Peyer's patch (tissue), 4 donors: ENCODE results near the gene TCF4. TPM values are rescaled to one million over a fixed set of nuclear protein-coding genes. Genes with fewer than 3 reads are reported as not detected.

Source experiments
- DNase-seq, 3 donors: peaks; one replicate each; pipeline ENCODE4 v3.0.0-alpha.2; 2017 to 2019
- H3K27ac ChIP-seq, 4 donors: fragments of 200-600 bp; sonication (generic); one replicate each; pipeline ENCODE4 v1.5.1; 2016 to 2019
- H3K27me3 ChIP-seq, 2 donors: fragments of 200-600 bp; sonication (generic); one replicate each; pipeline ENCODE4 v1.5.1; 2019
- H3K36me3 ChIP-seq, 3 donors: fragments of 200-600 bp; sonication (generic); one replicate each; pipeline ENCODE4 v1.5.1; 2016 to 2019
- H3K4me1 ChIP-seq, 4 donors: fragments of 200-600 bp; sonication (generic); one replicate each; pipeline ENCODE4 v1.5.1; 2016 to 2019
- H3K4me3 ChIP-seq, 4 donors: fragments of 200-600 bp; sonication (generic); 1 replicate in 3 of 4; 2 replicates in 1 of 4; pipeline ENCODE4 v1.5.1; 2016 to 2019; ENCODE audit warnings: mild to moderate bottlenecking in 1 of 4
- H3K9me3 ChIP-seq, 4 donors: fragments of 200-600 bp; sonication (generic); one replicate each; pipeline ENCODE4 v1.5.1; 2016 to 2019; ENCODE audit warnings: mild to moderate bottlenecking in 1 of 4
- POLR2A ChIP-seq, 2 donors: fragments of 450-650 bp; IDR thresholded peaks; one replicate each; pipeline ENCODE4 v1.5.1; 2017; ENCODE audit warnings: antibody characterized with exemption in 2 of 2, mild to moderate bottlenecking in 2 of 2, moderate library complexity in 2 of 2
- total RNA-seq, 4 donors: library from RNA; depleted of rRNA; stranded (reverse); fragments of >200 nt; gene quantifications; one replicate each; pipeline ENCODE4 v1.1.0, GENCODE V29; 2016
- TF ChIP-seq, protein P1 (sequence below), 6 experiments: fragments of 450-650 bp in 4 of 6; fragments of 200-600 bp in 2 of 6; sonication (generic) in 1 of 6; IDR thresholded peaks; one replicate each; pipeline ENCODE4 v1.5.1; 2017 to 2019; ENCODE audit warnings: antibody characterized with exemption in 6 of 6, mild to moderate bottlenecking in 3 of 6, moderate library complexity in 1 of 6

The TCF4 gene
- total RNA-seq, 4 donors from 2014 or later: 11.9 to 190 (median 33.8) TPM

DNA sequence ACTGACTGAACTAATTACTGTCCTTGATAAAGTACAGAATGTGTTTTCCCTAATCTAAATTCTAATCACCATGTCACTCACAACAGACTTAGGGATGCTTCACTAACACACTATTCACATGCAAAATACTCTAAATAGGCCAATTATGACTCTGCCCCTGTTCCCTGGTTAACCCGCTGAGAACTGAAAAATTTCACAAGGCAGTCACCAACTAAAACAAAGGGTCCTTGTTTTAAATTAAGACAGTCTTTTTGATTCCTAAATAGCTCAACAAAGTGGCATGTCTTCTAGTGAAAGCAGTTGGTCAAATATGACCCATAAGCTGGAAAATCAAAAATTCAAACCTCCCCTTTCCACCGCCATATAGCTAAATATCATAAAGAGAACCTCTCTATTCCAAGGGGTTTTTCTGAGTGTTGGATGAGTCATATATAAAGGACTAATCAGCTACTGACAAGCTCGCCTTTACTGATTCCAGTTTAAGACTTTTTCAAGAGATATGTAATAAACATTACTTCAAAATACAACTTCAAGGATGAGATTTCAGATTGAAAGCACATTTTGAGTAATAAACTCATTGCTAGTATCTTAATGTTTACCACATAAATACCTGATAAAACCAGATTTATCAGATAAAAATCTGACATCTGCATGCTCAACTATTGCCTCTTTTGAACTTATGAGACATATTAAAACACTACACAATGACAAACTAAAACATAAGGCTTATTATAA is 235.8 kb downstream of the TCF4 start:
- no peaks in the 10 kb centered on the region for H3K27me3 ChIP-seq
- no peak overlapping the region for H3K4me3 ChIP-seq
- H3K4me1 ChIP-seq: no peaks in the 10 kb centered on the region
- no peaks in the 10 kb centered on the region for H3K9me3 ChIP-seq
- no peak for TF ChIP-seq POLR2A (IDR thresholded peaks at IDR 0.05)
- TF ChIP-seq, protein P1, sequence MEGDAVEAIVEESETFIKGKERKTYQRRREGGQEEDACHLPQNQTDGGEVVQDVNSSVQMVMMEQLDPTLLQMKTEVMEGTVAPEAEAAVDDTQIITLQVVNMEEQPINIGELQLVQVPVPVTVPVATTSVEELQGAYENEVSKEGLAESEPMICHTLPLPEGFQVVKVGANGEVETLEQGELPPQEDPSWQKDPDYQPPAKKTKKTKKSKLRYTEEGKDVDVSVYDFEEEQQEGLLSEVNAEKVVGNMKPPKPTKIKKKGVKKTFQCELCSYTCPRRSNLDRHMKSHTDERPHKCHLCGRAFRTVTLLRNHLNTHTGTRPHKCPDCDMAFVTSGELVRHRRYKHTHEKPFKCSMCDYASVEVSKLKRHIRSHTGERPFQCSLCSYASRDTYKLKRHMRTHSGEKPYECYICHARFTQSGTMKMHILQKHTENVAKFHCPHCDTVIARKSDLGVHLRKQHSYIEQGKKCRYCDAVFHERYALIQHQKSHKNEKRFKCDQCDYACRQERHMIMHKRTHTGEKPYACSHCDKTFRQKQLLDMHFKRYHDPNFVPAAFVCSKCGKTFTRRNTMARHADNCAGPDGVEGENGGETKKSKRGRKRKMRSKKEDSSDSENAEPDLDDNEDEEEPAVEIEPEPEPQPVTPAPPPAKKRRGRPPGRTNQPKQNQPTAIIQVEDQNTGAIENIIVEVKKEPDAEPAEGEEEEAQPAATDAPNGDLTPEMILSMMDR (IDR thresholded peaks at IDR 0.05): no peak
- DNase-seq: no peak
- H3K27ac ChIP-seq: no peak overlapping the region
- H3K36me3 ChIP-seq: no peaks in the 10 kb centered on the region

DNA sequence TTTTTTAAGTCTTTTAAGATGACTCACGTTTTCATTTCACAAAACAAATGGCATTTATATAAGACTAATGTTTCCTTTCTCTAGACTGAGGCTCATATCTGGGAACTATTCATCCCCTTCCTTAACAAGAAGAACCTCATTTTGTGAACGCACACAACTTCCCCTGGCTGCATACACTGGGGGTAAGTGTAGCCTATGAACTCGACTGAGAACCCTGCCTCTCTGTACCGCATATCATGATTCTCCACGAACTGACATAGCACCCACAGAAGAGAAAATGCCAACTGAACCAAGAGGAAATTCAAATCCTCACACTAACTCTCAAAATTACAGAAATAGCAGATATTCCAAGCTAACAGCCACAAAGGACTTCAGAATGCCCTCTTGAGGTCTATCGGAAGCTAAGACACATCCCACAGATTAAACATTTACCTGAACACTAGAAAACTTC is 236.7 kb downstream of the TCF4 start:
- Histone ChIP-seq H3K4me3 (no peak overlapping the region), H3K9me3 (no peaks in the 10 kb centered on the region), H3K27me3 (no peaks in the 10 kb centered on the region), H3K4me1 (no peaks in the 10 kb centered on the region), H3K36me3 (no peaks in the 10 kb centered on the region), H3K27ac (no peak overlapping the region)
- TF ChIP-seq POLR2A (IDR thresholded peaks at IDR 0.05): no peak
- TF ChIP-seq, protein P1 (IDR thresholded peaks at IDR 0.05): no peak
- DNase-seq: no peak

DNA sequence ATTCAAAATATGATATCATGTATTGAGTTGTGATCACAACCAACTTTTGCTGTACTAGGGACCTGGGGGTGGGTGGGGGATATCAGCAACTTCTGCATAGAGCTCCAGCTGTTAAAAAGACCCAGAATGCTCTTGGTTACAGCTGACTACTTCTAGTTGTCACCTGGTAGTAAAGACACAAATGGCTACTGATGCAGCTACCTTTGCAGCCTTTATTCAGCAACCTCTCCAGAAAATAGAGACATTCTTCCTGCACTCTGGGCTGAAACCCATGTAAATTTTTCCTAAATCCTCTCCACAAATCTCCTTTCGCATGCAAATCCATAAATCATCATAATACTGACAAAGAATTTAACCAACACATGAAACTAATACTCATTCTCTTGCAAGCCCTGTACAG is 238.3 kb downstream of the TCF4 start:
- no peaks in the 10 kb centered on the region for H3K27me3 ChIP-seq
- TF ChIP-seq, protein P1 (IDR thresholded peaks at IDR 0.05): no peak
- no peak for TF ChIP-seq POLR2A (IDR thresholded peaks at IDR 0.05)
- H3K9me3 ChIP-seq: no peaks in the 10 kb centered on the region
- no peak overlapping the region for H3K4me3 ChIP-seq
- H3K36me3 ChIP-seq: no peaks in the 10 kb centered on the region
- DNase-seq: no peak
- H3K4me1 ChIP-seq: no peaks in the 10 kb centered on the region
- no peak overlapping the region for H3K27ac ChIP-seq

DNA sequence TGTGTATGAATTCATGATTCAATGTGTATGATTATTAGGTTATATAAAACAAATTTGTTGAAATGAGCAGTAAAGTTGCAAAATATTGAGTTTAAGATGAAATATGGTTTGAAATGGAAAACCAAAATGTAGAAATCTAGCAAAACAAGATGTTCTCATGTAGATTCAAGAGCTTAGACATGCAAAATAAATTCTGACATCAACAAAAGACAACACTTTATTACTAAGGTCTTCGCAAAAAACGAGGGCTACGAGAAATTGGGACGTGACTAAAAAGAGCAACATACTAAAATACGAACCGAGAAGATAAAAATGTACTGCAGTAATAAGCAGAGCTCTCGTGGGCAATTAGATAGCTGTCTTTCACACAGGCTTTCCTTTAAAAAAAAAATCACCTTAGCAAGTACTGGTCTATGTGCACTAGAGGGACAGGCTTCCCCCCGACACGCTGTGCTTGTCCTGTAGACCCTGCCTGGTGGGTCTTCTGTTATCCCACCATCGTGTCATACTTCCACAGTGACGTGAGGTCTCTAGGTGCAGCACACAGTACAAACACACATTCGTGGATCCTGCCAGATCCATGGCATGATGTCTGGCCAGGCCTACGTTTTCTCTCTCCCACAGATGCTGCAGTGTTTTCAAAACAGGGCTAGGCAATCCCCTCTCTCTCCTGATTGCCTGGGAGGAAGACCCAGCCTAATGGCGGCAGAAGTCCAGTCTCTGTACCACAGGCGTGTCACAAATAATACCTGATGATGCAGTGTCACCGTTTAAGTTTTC is 240.8 kb downstream of the TCF4 start:
- no peaks in the 10 kb centered on the region for H3K27me3 ChIP-seq
- no peaks in the 10 kb centered on the region for H3K4me1 ChIP-seq
- no peak overlapping the region for H3K27ac ChIP-seq
- H3K9me3 ChIP-seq: no peaks in the 10 kb centered on the region
- H3K4me3 ChIP-seq: no peak overlapping the region
- no peaks in the 10 kb centered on the region for H3K36me3 ChIP-seq
- TF ChIP-seq POLR2A (IDR thresholded peaks at IDR 0.05): no peak
- TF ChIP-seq, protein P1 (IDR thresholded peaks at IDR 0.05): no peak
- DNase-seq: no peak

DNA sequence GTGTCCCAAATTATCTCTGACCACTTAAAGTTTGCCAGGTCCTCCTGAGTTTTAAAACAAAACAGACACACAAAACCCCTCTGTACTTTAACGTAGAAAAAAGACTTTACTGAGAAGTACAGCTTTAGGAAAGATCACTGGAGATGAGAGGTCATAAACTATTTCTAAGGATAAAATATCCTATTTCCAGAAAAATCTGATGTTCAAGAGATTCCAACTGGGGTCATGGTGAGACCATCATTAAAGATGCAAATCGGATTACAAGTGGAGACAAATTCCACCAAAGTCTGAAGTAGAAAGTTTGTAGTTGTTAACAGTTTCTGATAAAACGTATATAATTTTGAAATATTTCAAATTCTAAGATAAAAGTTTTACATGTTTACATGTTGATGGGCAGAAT is 241.6 kb downstream of the TCF4 start:
- H3K4me3 ChIP-seq: no peak overlapping the region
- no peak overlapping the region for H3K27ac ChIP-seq
- H3K27me3 ChIP-seq: no peaks in the 10 kb centered on the region
- TF ChIP-seq, protein P1 (IDR thresholded peaks at IDR 0.05): no peak
- no peak for TF ChIP-seq POLR2A (IDR thresholded peaks at IDR 0.05)
- no peak for DNase-seq
- H3K4me1 ChIP-seq: no peaks in the 10 kb centered on the region
- no peaks in the 10 kb centered on the region for H3K9me3 ChIP-seq
- H3K36me3 ChIP-seq: no peaks in the 10 kb centered on the region
